Activated T-helper 9 cell treated with anti-CD3 and anti-CD28 coated beads, Interleukin-2, amount 50 U/mL, for 16 hours (primary cell): ENCODE data around the gene SAAL1.
"Not testable (repeated sequence)": the region's sequence is repeated elsewhere in the genome, so short reads cannot be mapped to it uniquely, and the experiment has no call there.

Experiments used
- DNase-seq: peaks from one replicate; pipeline ENCODE4 v3.0.0-alpha.2; 2020; ENCODE audit warnings: low read depth

Gene SAAL1, protein sequence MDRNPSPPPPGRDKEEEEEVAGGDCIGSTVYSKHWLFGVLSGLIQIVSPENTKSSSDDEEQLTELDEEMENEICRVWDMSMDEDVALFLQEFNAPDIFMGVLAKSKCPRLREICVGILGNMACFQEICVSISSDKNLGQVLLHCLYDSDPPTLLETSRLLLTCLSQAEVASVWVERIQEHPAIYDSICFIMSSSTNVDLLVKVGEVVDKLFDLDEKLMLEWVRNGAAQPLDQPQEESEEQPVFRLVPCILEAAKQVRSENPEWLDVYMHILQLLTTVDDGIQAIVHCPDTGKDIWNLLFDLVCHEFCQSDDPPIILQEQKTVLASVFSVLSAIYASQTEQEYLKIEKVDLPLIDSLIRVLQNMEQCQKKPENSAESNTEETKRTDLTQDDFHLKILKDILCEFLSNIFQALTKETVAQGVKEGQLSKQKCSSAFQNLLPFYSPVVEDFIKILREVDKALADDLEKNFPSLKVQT

DNA sequence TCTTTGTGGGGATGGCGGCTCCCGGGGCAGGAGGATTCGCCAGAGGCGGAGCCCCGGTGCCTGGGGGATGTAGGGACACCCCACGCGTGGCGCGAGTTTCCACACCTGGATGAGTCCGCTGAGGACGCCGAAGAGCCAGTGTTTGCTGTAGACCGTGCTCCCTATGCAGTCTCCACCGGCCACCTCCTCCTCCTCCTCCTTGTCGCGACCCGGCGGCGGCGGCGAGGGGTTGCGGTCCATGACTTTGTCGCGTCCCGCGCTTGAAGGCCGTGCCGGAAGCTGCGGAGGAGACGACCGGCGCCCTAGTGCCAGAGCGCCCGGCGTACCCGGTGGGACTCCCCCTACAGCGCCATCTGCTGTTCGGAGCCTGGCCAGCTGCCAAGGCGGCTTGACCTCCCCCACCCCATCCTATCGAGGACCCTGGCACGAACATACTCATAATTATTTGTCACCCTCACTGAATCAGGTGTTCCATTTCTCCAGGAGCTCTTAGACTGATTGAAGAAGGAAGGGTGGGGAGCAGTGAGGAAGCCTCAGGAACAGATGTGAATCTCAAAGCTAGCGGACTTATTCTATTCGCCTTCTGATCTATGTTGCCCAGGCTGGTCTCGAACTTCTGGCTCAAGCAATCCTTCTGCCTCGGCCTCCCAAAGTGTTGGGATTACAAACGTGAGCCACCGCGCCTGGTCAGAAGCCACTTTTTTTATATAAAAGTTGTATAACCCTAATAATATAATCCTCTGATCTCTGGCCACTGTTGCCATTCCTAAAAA is at the start of gene SAAL1:
Gene SAAL1, minus strand, starts transcription at position 281 of the 773 bp plus-strand sequence. Its CDS starts 41 bp downstream, at position 240.
- DNase-seq = peak; percentile 87

DNA sequence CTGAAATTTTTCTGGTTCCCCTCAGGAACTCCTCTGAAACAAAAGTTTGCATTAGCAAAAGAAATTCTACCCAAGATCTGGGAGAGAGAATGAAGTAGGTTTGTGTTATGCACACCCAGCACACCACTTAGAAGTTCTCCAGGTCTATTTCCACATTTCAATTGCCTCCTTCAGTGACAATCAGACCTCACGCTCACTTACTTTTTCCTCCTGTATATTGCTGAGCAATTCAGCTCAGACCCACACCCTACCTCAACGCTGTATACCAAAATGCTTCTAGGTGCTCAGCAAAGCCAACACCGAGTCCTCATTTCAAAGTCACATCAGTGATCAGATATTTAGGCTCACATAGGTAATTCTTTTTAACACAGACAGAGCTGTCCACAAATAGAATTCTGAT is 45.7 kb upstream of the SAAL1 start:
- no peak for DNase-seq

DNA sequence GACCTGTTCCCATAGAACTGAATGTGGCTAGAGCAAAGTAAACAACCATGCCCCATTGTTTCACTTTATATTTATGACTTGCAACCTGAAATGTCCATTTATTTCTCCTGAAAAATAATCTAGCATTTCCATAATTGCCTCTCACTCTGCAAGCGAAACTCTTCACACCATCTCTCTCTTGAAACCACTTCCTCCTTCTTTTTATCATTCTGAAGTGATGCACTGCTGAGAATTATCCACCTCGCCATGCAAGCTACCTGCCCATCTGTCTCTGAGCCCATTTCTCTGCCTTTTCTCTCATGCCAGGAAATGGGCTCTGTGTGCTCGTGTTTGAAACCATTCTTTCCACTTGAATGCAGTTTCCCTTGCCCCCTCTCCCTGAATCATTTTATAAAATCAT is 40.0 kb upstream of the SAAL1 start:
- no peak for DNase-seq

DNA sequence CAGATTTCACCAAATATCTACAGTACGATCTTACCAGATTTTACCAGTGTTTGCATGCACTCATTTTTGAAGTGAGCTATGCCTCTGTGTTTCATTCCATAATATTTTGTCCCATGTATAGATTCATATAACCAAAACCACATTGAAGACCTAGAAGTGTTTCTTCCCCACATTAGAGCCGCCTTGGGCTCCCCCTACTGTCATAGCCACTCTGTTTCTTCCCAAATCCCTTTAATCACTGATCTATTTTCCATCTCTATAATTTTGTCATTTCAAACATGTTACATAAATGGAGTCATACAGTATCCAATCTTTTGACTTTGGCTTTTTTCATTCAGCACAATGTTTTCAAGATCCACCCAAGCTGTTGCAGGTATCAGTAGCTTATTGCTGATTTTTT is 39.1 kb upstream of the SAAL1 start:
- DNase-seq = no peak

DNA sequence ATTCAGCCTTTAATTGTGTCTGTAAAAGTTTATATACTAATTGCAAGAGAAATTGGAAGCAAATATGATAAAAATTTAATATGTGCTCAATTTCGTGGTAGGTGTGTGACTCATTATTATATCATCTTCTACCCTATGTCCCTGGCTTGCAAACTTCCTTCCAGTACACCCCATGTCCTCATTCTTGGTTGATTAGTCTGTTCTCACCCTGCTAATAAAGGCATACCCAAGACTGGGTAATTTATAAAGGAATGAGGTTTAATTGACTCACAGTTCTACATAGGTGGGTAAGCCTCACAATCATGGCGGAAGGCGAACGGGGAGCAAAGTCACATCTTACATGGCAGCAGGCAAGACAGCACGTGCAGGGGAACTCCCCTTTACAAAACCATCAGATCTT is 38.4 kb upstream of the SAAL1 start:
- no peak for DNase-seq

DNA sequence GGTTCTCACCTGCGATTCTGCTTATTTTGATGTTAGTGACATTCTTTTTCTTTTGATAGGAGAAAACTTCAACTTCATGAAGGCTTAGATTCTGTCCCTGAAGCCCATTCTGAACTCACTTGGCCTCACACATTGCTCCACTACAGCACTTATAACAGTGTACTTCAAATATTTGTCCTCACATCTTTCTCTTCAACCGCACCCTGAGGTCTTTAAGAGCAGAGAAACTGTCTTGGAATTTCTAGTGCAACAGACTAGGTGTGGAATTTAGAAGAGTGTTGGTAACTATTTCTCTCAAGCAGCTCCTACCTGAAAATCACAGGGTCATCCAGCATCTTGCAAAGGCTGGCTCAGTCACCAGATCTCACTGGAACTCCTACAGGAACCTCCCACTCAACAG is 34.3 kb upstream of the SAAL1 start:
- no peak for DNase-seq

DNA sequence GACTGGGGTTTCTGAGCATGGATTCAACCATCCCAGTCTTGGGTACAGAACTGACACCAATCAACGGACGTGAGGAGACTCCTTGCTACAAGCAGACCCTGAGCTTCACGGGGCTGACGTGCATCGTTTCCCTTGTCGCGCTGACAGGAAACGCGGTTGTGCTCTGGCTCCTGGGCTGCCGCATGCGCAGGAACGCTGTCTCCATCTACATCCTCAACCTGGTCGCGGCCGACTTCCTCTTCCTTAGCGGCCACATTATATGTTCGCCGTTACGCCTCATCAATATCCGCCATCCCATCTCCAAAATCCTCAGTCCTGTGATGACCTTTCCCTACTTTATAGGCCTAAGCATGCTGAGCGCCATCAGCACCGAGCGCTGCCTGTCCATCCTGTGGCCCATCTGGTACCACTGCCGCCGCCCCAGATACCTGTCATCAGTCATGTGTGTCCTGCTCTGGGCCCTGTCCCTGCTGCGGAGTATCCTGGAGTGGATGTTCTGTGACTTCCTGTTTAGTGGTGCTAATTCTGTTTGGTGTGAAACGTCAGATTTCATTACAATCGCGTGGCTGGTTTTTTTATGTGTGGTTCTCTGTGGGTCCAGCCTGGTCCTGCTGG is 31.4 kb upstream of the SAAL1 start:
- DNase-seq = no peak

DNA sequence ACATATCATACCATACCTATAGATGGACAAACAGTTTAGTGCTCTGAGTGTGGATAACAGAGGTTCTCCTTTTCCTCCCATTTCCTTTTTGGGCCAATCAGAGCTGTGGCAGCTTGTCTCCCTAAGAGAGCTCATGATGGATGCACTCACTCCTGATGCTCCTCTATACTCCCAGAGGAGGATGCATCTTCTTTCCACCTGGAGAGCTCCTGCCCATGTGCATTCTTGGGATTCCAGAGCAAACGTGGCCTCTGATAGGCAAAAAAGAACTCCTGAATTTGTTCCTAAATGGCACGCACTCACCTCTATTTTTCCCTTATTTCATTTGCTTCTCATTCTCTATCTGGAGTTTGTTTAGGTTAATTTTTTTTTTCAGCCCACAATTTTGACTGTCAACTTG is 29.4 kb upstream of the SAAL1 start:
- no peak for DNase-seq

DNA sequence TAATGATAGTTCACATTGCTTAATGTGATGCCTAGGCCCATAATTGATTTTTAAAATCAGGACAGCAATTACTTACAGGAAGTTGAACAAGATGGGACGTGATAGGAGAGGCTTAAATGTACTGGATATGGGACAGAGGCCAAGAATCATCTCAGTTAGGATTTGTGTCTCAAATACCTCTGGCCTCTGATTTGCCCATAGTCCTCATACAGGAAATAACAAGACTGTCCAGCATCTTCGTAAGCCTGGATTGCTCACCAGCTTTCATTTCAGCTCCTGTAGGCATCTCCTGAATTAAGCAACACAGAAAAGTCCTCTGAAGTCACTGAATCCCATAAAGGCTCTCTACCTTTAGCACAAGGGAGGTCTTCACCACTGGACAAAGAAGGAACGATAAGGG is 26.5 kb upstream of the SAAL1 start, which contains the start of gene MRGPRX3:
Gene MRGPRX3, plus strand, starts transcription at position 231 of the 400 bp plus-strand sequence. CDS start 4,632 bp downstream, outside the sequence.
- DNase-seq = no peak

DNA sequence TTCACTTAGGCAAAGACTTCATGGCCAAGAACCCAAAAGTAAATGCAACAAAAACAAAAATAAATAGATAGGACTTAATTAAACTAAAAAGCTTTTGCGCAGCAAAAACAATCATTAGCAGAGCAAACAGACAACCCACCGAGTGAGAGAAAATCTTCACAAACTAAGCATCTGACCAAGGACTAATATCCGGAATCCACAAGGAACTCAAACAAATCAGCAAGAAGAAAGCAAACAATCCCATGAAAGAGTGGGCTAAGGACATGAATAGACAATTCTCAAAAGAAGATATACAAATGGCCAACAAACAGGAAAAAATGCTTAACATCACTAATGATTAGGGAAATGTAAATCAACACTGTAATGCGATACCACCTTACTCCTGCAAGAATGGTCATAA is 25.2 kb upstream of the SAAL1 start:
- not testable (repeated sequence) for DNase-seq

DNA sequence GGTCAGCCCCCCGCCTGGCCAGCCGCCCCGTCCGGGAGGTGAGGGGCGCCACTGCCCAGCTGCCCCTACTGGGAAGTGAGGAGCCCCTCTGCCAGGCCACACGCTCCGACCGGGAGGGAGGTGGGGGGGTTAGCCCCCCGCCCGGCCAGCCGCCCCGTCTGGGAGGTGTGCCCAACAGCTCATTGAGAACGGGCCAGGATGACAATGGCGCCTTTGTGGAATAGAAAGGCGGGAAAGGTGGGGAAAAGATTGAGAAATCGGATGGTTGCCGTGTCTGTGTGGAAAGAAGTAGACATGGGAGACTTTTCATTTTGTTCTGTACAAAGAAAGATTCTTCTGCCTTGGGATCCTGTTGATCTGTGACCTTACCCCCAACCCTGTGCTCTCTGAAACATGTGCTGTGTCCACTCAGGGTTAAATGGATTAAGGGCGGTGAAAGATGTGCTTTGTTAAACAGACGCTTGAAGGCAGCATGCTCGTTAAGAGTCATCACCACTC is 15.5 kb upstream of the SAAL1 start:
- DNase-seq = not testable (repeated sequence)

DNA sequence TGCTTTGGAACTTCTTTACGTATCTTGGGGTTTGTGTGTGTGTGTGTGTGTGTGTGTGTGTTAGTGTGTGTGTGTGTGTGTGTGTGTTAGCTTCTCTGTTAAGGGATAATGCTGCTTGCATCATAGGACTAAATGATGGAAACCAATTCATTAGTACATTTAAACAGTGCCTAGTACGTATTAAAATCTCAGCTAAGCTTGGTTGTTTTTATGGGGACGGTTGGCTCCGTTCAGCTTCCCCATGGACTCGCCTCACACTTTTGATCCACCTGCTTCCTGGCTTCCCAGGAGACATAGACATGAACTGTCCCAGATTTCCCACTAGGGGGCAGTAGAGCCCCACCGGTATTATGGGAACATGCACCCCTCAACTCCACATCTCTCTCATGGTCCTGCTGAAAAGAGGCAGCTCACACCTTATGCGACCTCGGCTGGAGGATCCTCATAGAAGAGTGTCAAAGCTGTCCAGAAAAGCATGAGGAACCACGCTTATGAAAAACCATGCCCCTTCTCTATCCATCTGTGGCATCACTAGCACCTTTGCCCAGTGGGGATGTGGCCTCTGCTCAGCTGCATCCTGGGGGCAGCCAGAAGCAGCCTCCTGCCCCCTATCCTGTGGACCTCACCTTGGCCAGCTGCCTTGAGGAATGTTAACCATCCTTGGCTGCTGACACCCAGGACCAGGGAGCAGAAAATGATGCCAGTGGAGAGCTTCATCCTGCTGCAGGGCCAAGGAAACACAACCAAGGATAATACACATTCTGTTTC is 9.7 kb upstream of the SAAL1 start:
- DNase-seq = peak; percentile 33

DNA sequence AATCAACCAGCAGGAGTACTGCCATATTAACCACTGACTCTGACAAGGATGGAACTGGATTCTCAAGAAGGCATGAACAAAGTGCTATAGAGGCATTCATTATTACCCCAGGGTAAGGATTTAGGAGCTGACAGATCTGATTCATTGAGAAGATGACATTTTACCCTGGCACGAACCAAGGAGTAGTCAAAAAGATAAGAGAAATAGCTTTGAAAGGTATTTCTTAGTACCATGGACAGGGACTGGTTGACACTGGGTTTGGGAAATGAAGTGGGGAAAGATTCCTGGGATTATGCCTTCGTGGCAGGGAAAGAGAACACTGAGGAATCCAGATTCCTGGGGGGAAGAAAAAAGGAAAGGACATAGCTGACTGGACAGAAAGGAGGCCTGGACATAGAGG is 5.1 kb upstream of the SAAL1 start:
- no peak for DNase-seq

DNA sequence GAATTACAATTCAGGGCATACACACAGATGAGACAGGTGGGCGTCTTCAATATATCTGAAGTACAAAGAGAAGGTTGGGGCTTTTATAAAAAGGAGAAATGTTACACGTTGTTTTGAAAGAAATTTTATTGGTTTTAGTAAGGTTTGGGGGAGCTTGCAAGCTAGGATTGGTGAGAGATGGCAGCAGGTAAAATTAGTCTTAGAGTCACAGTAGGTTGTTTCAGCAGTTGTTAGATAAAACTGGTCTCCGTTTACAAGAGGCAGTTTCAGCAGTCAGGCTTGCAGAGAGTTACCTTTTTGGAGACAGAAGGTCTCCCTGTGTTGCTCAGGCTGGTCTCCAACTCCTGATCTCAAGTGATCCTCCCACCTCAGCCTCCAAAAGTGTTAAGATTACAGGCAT is 2.4 kb upstream of the SAAL1 start:
- no peak for DNase-seq

DNA sequence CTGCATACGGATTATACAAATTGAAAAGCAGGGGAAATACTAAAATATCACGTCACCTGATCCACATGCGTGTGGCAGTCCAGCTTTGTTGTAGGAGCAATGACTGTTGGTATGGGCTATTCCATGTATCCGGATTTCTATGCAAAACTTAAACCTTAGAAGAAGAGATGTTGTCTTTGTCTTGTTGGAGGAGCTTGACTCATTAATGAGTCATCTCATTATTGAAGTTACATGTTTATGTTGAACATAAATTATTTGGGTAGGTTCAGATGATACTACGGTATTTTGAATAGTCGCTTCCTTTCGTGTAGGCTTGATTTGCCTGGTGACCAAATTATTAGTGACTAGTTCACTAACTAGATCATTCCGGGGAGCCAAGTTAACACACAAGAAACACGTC is 806 bp upstream of the SAAL1 start:
- DNase-seq = no peak

DNA sequence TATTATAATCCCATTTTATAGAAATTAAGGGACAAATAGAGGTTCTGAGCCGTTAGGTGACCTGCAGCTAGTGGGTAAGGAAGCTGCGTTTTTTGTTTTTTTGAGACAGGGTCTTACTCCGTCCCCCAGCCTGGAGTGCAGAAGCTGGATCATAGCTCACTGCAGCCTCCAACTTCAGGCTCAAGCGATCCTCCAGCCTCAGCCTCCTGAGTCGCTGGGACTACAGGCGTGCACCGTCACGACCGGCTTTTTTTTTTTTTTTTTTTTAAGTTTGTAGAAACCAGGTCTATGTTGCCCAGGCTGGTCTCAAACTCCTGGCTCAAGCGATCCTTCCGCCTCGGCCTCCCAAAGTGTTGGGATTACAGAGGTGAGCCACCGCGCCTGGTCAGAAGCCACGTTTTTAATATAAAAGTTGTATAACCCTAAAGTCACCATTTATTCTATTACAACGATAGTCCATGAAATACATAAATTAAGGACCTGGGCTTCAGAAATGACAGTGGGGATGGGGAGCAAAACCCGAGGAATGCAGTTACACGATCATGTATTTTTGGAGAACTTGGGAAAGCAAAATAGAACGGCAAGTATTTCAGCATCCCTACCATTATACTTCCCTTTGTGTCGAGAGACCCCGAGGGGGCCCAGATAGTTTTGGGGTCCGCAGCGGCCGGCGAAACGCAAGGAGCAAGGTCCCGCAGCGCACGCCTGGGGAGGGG is 638 bp downstream of the SAAL1 start:
- no peak for DNase-seq

DNA sequence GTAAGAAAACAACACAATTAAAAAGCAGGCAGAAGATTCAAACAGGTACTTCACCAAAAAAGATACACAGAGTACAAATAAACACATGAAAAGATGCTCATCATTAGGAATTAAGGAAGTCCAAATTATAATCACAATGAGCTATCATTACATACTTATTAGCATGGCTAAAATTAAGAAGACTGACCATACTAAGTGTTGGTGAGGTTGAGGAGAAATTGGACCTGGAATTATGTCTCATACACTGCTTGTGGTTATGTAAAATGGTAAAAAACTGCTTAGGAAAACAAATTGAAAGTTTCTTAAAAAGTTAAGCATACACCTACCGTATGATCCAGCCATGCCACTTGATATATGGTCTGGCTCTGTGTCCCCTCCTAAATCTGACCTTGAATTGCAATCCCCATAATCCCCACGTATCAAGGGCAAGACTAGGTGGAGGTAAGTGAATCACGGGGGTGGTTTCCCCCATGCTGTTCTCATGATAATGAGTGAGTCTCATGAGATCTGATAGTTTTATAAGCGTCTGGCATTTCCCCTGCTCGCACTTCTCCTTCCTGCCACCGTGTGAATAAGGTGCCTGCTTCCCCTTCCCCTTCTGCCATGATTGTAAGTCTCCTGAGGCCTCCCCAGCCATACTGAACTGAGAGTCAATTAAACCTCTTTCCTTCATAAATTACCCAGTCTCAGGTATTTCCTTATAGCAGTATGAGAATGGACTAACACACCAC is 4.8 kb downstream of the SAAL1 start:
- DNase-seq = no peak

DNA sequence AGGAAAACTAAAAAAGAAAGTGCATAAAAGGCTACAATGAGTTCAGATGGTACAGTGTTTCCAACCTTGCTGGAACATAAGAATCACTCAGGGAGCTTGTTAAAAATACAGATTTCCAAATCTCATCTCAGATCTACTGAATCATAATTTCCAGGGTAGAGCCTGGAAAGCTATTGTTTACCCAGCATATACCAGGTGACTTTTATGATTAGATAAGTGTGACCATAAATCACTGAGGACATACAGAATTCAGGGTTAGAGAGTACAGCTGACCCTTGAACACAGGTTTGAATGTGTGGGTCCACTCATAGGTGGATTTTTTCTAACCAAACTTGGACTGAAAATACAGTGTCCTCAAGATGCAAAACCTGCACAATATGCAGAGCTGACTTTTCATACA is 11.9 kb downstream of the SAAL1 start:
- no peak for DNase-seq

DNA sequence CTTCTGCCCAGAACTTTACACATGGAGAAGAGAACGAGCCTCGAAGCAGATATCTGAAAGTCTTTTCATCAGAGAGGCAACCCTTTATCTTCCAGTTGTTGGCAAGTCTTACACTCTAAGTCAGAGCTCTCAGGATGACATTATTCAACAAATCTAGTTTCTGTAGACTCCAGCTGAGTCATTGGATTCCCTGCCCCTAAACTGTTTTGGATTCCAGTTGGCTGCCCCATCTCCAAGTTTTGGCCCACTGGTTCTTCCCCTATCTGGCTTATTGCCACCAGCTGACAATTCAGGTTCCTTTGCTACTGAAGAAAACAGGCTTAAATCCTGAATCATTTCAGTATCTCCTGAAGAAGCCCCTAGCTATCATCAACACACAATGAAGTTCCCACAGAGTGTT is 14.2 kb downstream of the SAAL1 start:
- no peak for DNase-seq

DNA sequence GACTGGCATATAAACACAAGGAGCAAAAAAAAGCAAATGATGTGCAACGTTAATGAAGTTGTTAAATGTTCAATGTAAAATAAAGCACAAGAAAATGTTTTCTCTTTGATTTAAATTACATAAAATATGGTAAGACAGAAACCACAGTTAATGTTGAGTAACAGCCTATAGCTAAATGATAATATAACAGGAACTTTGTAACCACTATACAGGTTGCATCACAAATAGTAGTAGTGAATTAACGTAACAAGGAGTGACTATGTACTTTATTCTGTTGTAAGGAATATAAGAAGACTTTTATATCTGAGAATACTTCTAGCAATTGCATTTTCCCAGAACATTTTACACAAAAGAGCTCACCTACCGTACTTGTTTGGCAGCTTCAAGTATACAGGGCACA is 16.9 kb downstream of the SAAL1 start:
- no peak for DNase-seq
